ENCODE measurements around the gene MAGEB18. TPM values are rescaled to one million over a fixed set of nuclear protein-coding genes. Genes with fewer than 3 reads are reported as not detected.

Gene MAGEB18
- not detected for total RNA-seq
- long read RNA-seq = 0 reads

DNA sequence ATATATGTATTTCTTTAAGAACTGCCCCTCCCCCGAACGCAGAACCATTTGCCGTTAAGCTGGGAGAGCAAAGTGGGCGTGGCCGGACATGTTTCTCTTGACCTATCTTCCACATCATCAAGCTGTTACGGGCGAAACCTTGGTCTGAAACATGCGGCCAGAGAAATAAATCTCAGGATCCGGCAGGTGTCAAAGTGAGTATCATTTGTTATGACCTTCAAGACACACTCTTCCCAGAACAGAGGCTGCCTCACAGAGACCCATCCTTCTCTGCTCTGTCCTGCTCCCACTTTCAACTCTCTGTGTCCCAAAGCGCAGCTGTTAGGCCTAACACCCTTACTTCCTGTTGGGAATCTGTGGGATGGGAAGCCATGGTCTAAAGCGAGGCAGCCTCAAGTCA is at the start of gene MAGEB18:
Gene MAGEB18 (plus strand): TSS at position 70 of the 400 bp plus-strand sequence. CDS start 643 bp downstream, outside the sequence.
- no peak for DNase-seq
- intact Hi-C loops (cut with micrococcal nuclease) = no loop called here
- no peak for ATAC-seq

DNA sequence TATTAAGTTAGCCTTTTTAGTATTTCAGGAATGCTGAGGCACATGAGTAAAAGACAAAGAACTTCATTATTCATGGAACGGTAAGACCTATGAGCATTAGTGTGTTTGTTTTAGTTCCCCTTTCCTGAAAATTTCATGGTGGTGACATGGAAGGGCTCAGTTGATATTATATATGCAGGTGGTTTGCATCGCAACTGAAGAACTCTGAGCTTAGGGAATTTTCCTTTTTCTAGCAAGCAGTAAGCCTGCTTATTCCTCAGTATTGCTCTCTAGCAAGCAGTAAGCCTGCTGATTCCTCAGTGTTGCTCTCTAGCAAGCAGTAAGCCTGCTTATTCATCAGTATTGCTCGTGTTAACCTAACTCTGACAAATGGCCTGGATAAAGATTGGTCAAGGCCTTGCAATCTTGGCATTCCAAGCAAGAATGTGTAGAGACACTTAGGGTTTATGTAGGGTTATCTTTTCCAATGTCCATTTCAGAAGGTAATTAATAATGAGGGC is 37.7 kb upstream of the MAGEB18 start:
- DNase-seq = no peak
- intact Hi-C loops (cut with micrococcal nuclease) = no loop called here
- ATAC-seq = no peak

DNA sequence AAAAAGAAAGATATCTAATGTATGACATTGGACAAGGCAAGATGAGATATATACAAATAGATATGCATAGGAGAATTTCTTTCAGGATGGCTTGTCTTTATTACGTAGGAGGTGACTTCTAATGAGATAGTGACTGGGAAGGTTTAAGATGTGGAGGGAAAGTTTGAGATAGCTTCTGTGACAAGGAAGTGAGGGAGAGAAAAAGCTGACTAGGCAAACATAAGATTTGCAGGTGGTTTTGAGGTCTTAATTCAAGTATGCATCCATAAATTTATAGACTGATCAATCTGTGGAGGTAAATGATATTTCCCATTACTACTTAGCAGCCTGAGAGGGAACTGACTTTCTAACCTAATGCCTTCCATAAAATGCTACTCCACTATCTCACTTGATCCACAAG is 29.0 kb upstream of the MAGEB18 start:
- intact Hi-C loops (cut with micrococcal nuclease) = no loop called here
- no peak for DNase-seq
- no peak for ATAC-seq

DNA sequence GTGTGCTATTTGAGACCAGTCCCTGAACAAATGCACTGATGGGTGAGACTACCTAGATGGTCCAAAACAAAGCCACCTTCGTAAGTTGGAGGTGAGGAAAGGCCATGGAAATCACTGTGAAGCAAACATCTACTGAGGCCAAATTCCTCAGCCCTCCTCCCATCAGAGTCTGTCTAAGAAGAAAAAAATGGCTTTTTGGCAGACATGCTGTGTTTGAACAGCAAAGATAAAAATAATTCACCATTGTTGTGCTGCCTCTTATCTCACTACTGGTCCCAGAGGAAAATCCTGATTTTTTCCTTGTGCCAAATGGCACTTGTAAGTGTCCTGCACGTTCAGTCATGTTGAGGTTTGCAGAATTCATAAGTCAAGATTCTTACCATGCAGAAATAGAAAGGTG is 7.9 kb downstream of the MAGEB18 start:
- intact Hi-C loops (cut with micrococcal nuclease) = no loop called here
- no peak for ATAC-seq
- no peak for DNase-seq

DNA sequence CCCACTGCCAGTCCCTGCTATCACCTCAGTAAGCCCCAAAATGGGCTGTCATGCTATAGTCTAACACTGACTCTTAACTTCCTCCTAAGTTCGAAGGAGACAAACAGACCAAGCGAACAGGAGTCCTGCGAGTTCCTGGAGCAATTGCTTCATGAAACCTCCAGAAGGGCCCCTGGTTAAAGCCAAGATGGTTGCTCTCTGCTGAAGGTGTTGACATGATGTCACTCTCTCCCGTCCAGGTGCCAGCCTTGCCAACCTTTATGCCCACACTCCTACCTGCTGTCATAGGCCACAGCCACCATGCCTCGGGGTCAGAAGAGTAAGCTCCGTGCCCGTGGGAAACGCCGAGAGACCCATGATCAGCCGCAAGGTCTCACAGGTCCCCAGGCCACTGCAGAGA is 22.2 kb downstream of the MAGEB18 start, which contains the start of gene MAGEB6B:
Gene MAGEB6B (plus strand): TSS at position 301 of the 400 bp plus-strand sequence. CDS start 0 bp downstream, at position 301.
- intact Hi-C loops (cut with micrococcal nuclease) = no loop called here
- ATAC-seq (no peak), DNase-seq (no peak)

Other genes with a start within 250 kb of the MAGEB18 start
- gene MAGEB6B, start 22.3 kb downstream of the MAGEB18 start, total RNA-seq = not detected
- not detected for gene MAGEB6, start 54.1 kb downstream of the MAGEB18 start, total RNA-seq
- gene MAGEB5, start 77.8 kb downstream of the MAGEB18 start, total RNA-seq = not detected

Data from left ventricle myocardium superior (tissue), 1 donor.